T-cell (primary cell): ENCODE measurements around the gene DPRX. TPM values are rescaled to one million over a fixed set of nuclear protein-coding genes. Genes with fewer than 3 reads are reported as not detected.

Experiments
- ATAC-seq, 4 experiments: fragments of 200-7000 bp in 3 of 4; fragments of 150-1000 bp in 1 of 4; cut with Tn5 transposase; replicated peaks in 1 of 4; 1 replicate in 3 of 4; 2 replicates in 1 of 4; pipeline ENCODE4 v1.10.0; 2021; ENCODE audit warnings: moderate library complexity in 3 of 4, mild to moderate bottlenecking in 2 of 4, moderate number of reproducible peaks in 1 of 4
- CTCF ChIA-PET, 2 donors: fragments of 300-600 bp; sonication (Branson Sonifier 250); formaldehyde crosslinking; loops; one replicate each; lab custom pipeline; 2022; ENCODE audit warnings: antibody characterized with exemption in 2 of 2; lab: Charles Lee
- POLR2A ChIA-PET, 2 donors: fragments of 300-600 bp; sonication (Branson Sonifier 250); formaldehyde crosslinking; loops; one replicate each; lab custom pipeline; 2022; ENCODE audit warnings: antibody characterized with exemption in 2 of 2; lab: Charles Lee
- DNase-seq, 35 experiments: peaks; one replicate each; pipeline versions ENCODE4 v3.0.0 to v3.0.0-alpha.2; 2013 to 2023
- H3K27ac ChIP-seq: one replicate; pipeline ENCODE4 v1.5.1; 2013; ENCODE audit warnings: low read length
- H3K27me3 ChIP-seq, 2 experiments: replicated peaks in 1 of 2; 1 replicate in 1 of 2; 2 replicates in 1 of 2; pipeline versions ENCODE4 v1.6.1 to v1.7.0; 2013; ENCODE audit warnings: low read length in 1 of 2, mixed read lengths in 1 of 2; ENCODE audit not compliant: control insufficient read depth in 2 of 2, insufficient read depth in 2 of 2; ENCODE audit errors: extremely low read depth in 1 of 2
- H3K36me3 ChIP-seq, 2 donors: 1 replicate in 1 of 2; 2 replicates in 1 of 2; pipeline versions ENCODE4 v1.6.1 to v1.7.0; 2013; ENCODE audit warnings: low read length in 1 of 2; ENCODE audit not compliant: control insufficient read depth in 2 of 2, insufficient read depth in 1 of 2; ENCODE audit errors: extremely low read depth in 1 of 2
- H3K4me1 ChIP-seq, 2 experiments: 1 replicate in 1 of 2; 2 replicates in 1 of 2; pipeline versions ENCODE4 v1.6.1 to v1.7.0; 2013; ENCODE audit warnings: low read length in 2 of 2, mixed read lengths in 1 of 2; ENCODE audit not compliant: insufficient read depth in 2 of 2, control insufficient read depth in 1 of 2; ENCODE audit errors: extremely low read depth in 1 of 2
- H3K4me3 ChIP-seq, 2 donors: 1 replicate in 1 of 2; 2 replicates in 1 of 2; pipeline versions ENCODE4 v1.5.1 to v1.7.0; 2013; ENCODE audit warnings: mild to moderate bottlenecking in 2 of 2, low read length in 1 of 2, moderate library complexity in 1 of 2; ENCODE audit not compliant: control insufficient read depth in 1 of 2; ENCODE audit errors: extremely low read depth in 1 of 2
- H3K9me3 ChIP-seq: 2 replicates; pipeline ENCODE4 v1.7.0; 2013
- H3K27ac Mint-ChIP-seq, 2 donors: one replicate each; pipeline ENCODE4 v1.8.0; 2020 to 2021; ENCODE audit warnings: mild to moderate bottlenecking in 2 of 2, mixed read lengths in 2 of 2
- H3K27me3 Mint-ChIP-seq, 2 donors: one replicate each; pipeline ENCODE4 v1.8.0; 2021 to 2022; ENCODE audit warnings: mixed read lengths in 2 of 2
- H3K36me3 Mint-ChIP-seq: one replicate; pipeline ENCODE4 v1.8.0; 2021; ENCODE audit warnings: mixed read lengths
- H3K4me1 Mint-ChIP-seq, 3 donors: one replicate each; pipeline ENCODE4 v1.8.0; 2020 to 2022; ENCODE audit warnings: mixed read lengths in 3 of 3, mild to moderate bottlenecking in 1 of 3
- H3K4me3 Mint-ChIP-seq, 3 donors: one replicate each; pipeline ENCODE4 v1.8.0; 2020 to 2022; ENCODE audit warnings: mild to moderate bottlenecking in 3 of 3, mixed read lengths in 3 of 3, moderate library complexity in 3 of 3
- H3K9me3 Mint-ChIP-seq, 3 donors: one replicate each; pipeline ENCODE4 v1.8.0; 2020 to 2022; ENCODE audit warnings: mixed read lengths in 3 of 3
- WGBS: methylation state at CpG from one replicate; pipeline ENCODE4 v1.1.5; 2013; ENCODE audit warnings: missing lambda C conversion rate; ENCODE audit not compliant: insufficient coverage; 5-methylcytosine and 5-hydroxymethylcytosine counted together
- total RNA-seq, 35 experiments: library from RNA in 6 of 35; stranded (reverse) in 6 of 35; fragments of 120-200 nt in 1 of 35; gene quantifications; one replicate each; pipeline versions ENCODE4 v1.2.1 to v1.2.4 and lab custom pipeline; 2013 to 2026

DPRX gene
- total RNA-seq, 5 donors from 2014 or later (not counting 1 experiment from before 2014, with no cell fraction given): not detected

GRCh38 chr19:53621885-53622740, 9.7 kb upstream of the DPRX start:
- peaks cover 0 to 13% (median 3%) of the 10 kb centered on the region in 3 donors for H3K9me3 Mint-ChIP-seq
- ATAC-seq (no peak), DNase-seq (no peak)
- H3K36me3 Mint-ChIP-seq: no peaks in the 10 kb centered on the region
- H3K4me3 Mint-ChIP-seq: no peak overlapping the region
- no peaks in the 10 kb centered on the region for H3K27me3 Mint-ChIP-seq
- no peak overlapping the region for H3K27ac Mint-ChIP-seq
- Histone ChIP-seq H3K4me1 (no peaks in the 10 kb centered on the region), H3K4me3 (no peak overlapping the region), H3K27me3 (no peaks in the 10 kb centered on the region), H3K9me3 (no peaks in the 10 kb centered on the region), H3K27ac (no peak overlapping the region), H3K36me3 (no peaks in the 10 kb centered on the region)
- ChIA-PET CTCF (no interaction called here), POLR2A (interaction anchor here in 1 of 2 donors (0.6 kb wide), 1 partner anchor 579 kb away, joined by 3 read pairs; no protein-coding TSS in a partner anchor)
- H3K4me1 Mint-ChIP-seq: no peaks in the 10 kb centered on the region
- WGBS: 50% methylated on average over 1 of the region's 8 CpGs

- ATAC-seq (no peak), DNase-seq (no peak)
- POLR2A ChIA-PET: no interaction called here
- Histone ChIP-seq H3K4me3 (no peak overlapping the region), H3K36me3 (no peaks in the 10 kb centered on the region), H3K27ac (no peak overlapping the region), H3K9me3 (no peaks in the 10 kb centered on the region), H3K4me1 (no peaks in the 10 kb centered on the region), H3K27me3 (no peaks in the 10 kb centered on the region)
- H3K4me3 Mint-ChIP-seq: no peak overlapping the region
- peaks cover 0 to 10% (median 3%) of the 10 kb centered on the region in 3 donors for H3K9me3 Mint-ChIP-seq
- H3K36me3 Mint-ChIP-seq: no peaks in the 10 kb centered on the region
- CTCF ChIA-PET: no interaction called here
- H3K27me3 Mint-ChIP-seq: no peaks in the 10 kb centered on the region
- H3K4me1 Mint-ChIP-seq: no peaks in the 10 kb centered on the region
- 78% methylated on average over 10 of the region's 16 CpGs for WGBS
- no peak overlapping the region for H3K27ac Mint-ChIP-seq
Observed at GRCh38 chr19:53624771-53625545, 6.8 kb upstream of the DPRX start.

- H3K27me3 ChIP-seq: no peaks in the 10 kb centered on the region
- ATAC-seq (no peak), DNase-seq (no peak)
- no peaks in the 10 kb centered on the region for H3K36me3 ChIP-seq
- Mint-ChIP-seq H3K36me3 (no peaks in the 10 kb centered on the region), H3K27me3 (no peaks in the 10 kb centered on the region), H3K4me1 (no peaks in the 10 kb centered on the region), H3K9me3 (peaks cover 0 to 10% (median 3%) of the 10 kb centered on the region in 3 donors), H3K27ac (no peak overlapping the region), H3K4me3 (no peak overlapping the region)
- H3K4me1 ChIP-seq: no peaks in the 10 kb centered on the region
- H3K4me3 ChIP-seq: no peak overlapping the region
- WGBS: 96% methylated on average over 9 of the region's 9 CpGs
- ChIA-PET CTCF (no interaction called here), POLR2A (no interaction called here)
- H3K27ac ChIP-seq: no peak overlapping the region
- no peaks in the 10 kb centered on the region for H3K9me3 ChIP-seq
Observed at GRCh38 chr19:53626486-53626885, 5.3 kb upstream of the DPRX start.

DNA sequence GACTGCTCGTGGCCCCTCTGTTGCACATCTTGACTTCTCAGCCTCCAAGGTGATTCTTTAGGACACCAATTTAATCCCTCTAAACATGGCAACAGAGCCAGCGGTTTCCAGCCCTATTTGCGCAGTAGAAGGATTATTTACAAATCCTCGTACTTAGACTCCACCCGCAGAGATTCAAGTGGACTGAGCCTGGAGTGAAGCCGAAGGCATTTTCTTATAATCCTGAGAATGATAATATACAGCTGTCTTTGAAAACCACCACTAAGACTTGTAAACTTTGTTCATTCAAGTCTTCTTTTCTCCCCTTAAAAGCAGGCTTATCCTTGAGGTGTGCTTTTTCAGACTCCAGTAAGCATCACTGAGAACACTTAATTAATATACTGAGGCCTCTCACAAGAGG, 4.8 kb upstream of the DPRX start:
- Mint-ChIP-seq H3K27me3 (no peaks in the 10 kb centered on the region), H3K4me1 (no peaks in the 10 kb centered on the region), H3K27ac (no peak overlapping the region), H3K9me3 (peaks cover 5 to 12% (median 7%) of the 10 kb centered on the region in 3 donors), H3K36me3 (no peaks in the 10 kb centered on the region), H3K4me3 (no peak overlapping the region)
- ATAC-seq (no peak), DNase-seq (no peak)
- Histone ChIP-seq H3K4me3 (no peak overlapping the region), H3K9me3 (no peaks in the 10 kb centered on the region), H3K27ac (no peak overlapping the region), H3K27me3 (no peaks in the 10 kb centered on the region), H3K36me3 (no peaks in the 10 kb centered on the region), H3K4me1 (no peaks in the 10 kb centered on the region)
- POLR2A ChIA-PET: no interaction called here
- WGBS: 71% methylated on average over 2 of the region's 6 CpGs
- CTCF ChIA-PET: interaction anchor here in 1 of 2 donors (0.6 kb wide), 1 partner anchor 9 kb away, joined by 3 read pairs; no protein-coding TSS in a partner anchor

DNA sequence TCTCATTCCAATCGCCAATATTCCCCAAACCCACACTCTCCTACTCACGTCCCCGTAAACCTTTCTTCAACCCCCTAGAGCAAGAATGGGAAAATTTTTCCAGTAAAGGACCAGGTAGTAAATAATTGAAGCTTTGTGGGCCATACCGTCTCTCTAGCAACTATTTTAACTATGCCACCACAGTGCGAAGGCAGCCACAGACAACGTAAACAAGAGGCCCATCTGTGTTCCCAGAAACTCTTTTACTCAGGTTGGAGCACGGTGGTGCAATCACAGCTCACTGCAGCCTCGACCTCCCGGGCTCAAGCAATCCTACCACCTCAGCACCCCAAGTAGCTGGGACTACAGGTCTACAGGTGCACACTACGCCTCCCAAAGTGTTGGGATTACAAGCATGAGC, 3.0 kb downstream of the DPRX start:
- no peak overlapping the region for H3K4me3 ChIP-seq
- no peak overlapping the region for H3K27ac ChIP-seq
- Mint-ChIP-seq H3K4me1 (no peaks in the 10 kb centered on the region), H3K36me3 (no peaks in the 10 kb centered on the region), H3K27ac (no peak overlapping the region), H3K4me3 (no peak overlapping the region), H3K9me3 (peaks cover 15 to 18% (median 16%) of the 10 kb centered on the region in 3 donors), H3K27me3 (no peaks in the 10 kb centered on the region)
- no peaks in the 10 kb centered on the region for H3K4me1 ChIP-seq
- no peaks in the 10 kb centered on the region for H3K9me3 ChIP-seq
- no peaks in the 10 kb centered on the region for H3K36me3 ChIP-seq
- DNase-seq (no peak), ATAC-seq (no peak)
- 90% methylated on average over 2 of the region's 10 CpGs for WGBS
- ChIA-PET CTCF (no interaction called here), POLR2A (no interaction called here)
- no peaks in the 10 kb centered on the region for H3K27me3 ChIP-seq

DNA sequence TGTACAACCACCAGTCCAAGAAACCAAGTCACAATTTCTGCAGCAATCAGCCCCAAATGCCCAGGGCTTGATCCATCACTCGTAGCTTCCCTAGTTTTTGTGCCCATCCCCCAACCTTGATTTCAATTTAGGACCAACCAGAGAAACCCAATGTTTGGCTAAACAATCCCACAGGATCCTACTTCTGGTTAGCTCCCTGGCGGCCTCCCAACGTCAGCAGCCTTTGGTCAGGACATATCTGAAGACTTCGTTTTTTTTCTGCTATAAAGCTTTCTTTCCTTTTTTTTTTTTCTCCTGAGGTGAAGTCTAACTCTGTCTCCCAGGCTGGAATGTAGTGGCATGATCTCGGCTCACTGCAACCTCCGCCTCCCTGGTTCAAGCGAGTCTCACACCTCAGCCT, 7.7 kb downstream of the DPRX start:
- CTCF ChIA-PET: no interaction called here
- H3K4me1 Mint-ChIP-seq: no peaks in the 10 kb centered on the region
- H3K9me3 Mint-ChIP-seq: peaks cover 6 to 28% (median 11%) of the 10 kb centered on the region in 3 donors

More for the DNA sequence above, 7.7 kb downstream of the DPRX start:
- Histone ChIP-seq H3K27ac (no peak overlapping the region), H3K9me3 (no peaks in the 10 kb centered on the region), H3K4me1 (no peaks in the 10 kb centered on the region), H3K4me3 (no peak overlapping the region), H3K36me3 (no peaks in the 10 kb centered on the region), H3K27me3 (no peaks in the 10 kb centered on the region)
- ATAC-seq (no peak), DNase-seq (no peak)
- 84% methylated on average over 7 of the region's 7 CpGs for WGBS
- no peak overlapping the region for H3K27ac Mint-ChIP-seq
- no peaks in the 10 kb centered on the region for H3K36me3 Mint-ChIP-seq
- no peaks in the 10 kb centered on the region for H3K27me3 Mint-ChIP-seq
- H3K4me3 Mint-ChIP-seq: no peak overlapping the region
- POLR2A ChIA-PET: no interaction called here
